Ovary (tissue), 3 donors: Measurements from ENCODE around the gene HSPA9.

Experiments used
- CTCF ChIP-seq, 3 donors: fragments of 450-650 bp in 2 of 3; fragments of 200-600 bp in 1 of 3; IDR thresholded peaks; one replicate each; pipeline versions ENCODE4 v1.5.1 to v1.8.0; 2016 to 2022; ENCODE audit warnings: antibody characterized with exemption in 3 of 3, mild to moderate bottlenecking in 1 of 3
- POLR2A ChIP-seq: fragments of 450-650 bp; IDR thresholded peaks from one replicate; pipeline ENCODE4 v1.6.1; 2017; ENCODE audit warnings: antibody characterized with exemption, mild to moderate bottlenecking, moderate library complexity
- donor health status: DM: no; HTN: no; CAD: no.

- TF ChIP-seq CTCF (IDR thresholded peaks at IDR 0.05): no peak
- no peak for TF ChIP-seq POLR2A
Measured at GRCh38 chr5:138577452-138577851, 2.3 kb upstream of the HSPA9 start.
